Progenitor cell of endocrine pancreas (in vitro differentiated cells): Measurements from ENCODE around the gene SPAM1. TPM values are rescaled to one million over a fixed set of nuclear protein-coding genes. Genes with fewer than 3 reads are reported as not detected.

Experiments used
- DNase-seq: peaks from one replicate; pipeline ENCODE4 v3.0.0; 2021; ENCODE audit warnings: low spot score; ENCODE audit not compliant: unreplicated experiment
- H3K27ac Mint-ChIP-seq: 2 replicates; pipeline ENCODE4 v1.8.0; 2021; ENCODE audit warnings: mild to moderate bottlenecking, moderate library complexity, mixed read lengths
- H3K27me3 Mint-ChIP-seq: 2 replicates; pipeline ENCODE4 v1.8.0; 2021; ENCODE audit warnings: mixed read lengths
- H3K36me3 Mint-ChIP-seq: 2 replicates; pipeline ENCODE4 v1.8.0; 2022; ENCODE audit warnings: mixed read lengths; ENCODE audit not compliant: insufficient read depth
- H3K4me1 Mint-ChIP-seq: 2 replicates; pipeline ENCODE4 v1.8.0; 2021; ENCODE audit warnings: low read depth, mixed read lengths
- H3K4me3 Mint-ChIP-seq: 2 replicates; pipeline ENCODE4 v1.8.0; 2021; ENCODE audit warnings: low read depth, mild to moderate bottlenecking, moderate library complexity, mixed read lengths
- H3K9me3 Mint-ChIP-seq: 2 replicates; pipeline ENCODE4 v1.8.0; 2021; ENCODE audit warnings: low read depth, mixed read lengths
- CTCF ChIP-seq: fragments of 200-600 bp; sonication (generic); IDR thresholded peaks from one replicate; pipeline ENCODE4 v1.5.0; 2021; ENCODE audit warnings: antibody characterized with exemption, mild to moderate bottlenecking; ENCODE audit not compliant: unreplicated experiment
- total RNA-seq: library from RNA; stranded (reverse); gene quantifications from 2 replicates; pipeline ENCODE4 v1.2.1, GENCODE V29; 2021

SPAM1 gene
- total RNA-seq, 1 donor from 2014 or later: not detected

- Mint-ChIP-seq H3K27me3 (no peaks in the 10 kb centered on the region), H3K4me1 (peaks cover 3% of the 10 kb centered on the region), H3K4me3 (no peak overlapping the region), H3K27ac (no peak overlapping the region), H3K36me3 (no peaks in the 10 kb centered on the region), H3K9me3 (peaks cover 3% of the 10 kb centered on the region)
- no peak for DNase-seq
- TF ChIP-seq CTCF: no peak
Observed at GRCh38 chr7:123918309-123918708, 6.7 kb upstream of the SPAM1 start.

- TF ChIP-seq CTCF: no peak
- DNase-seq: no peak
- peaks cover under 1% of the 10 kb centered on the region for H3K9me3 Mint-ChIP-seq
- H3K4me1 Mint-ChIP-seq: peaks cover 17% of the 10 kb centered on the region
- H3K4me3 Mint-ChIP-seq: no peak overlapping the region
- no peaks in the 10 kb centered on the region for H3K36me3 Mint-ChIP-seq
- H3K27me3 Mint-ChIP-seq: no peaks in the 10 kb centered on the region
- H3K27ac Mint-ChIP-seq: no peak overlapping the region
Observed at GRCh38 chr7:123923599-123923998, 1.4 kb upstream of the SPAM1 start.

GRCh38 chr7:123929107-123929506 lies 4.1 kb downstream of the SPAM1 start:
- Mint-ChIP-seq H3K9me3 (peaks cover 4% of the 10 kb centered on the region), H3K27me3 (no peaks in the 10 kb centered on the region), H3K4me1 (peaks cover 23% of the 10 kb centered on the region), H3K36me3 (no peaks in the 10 kb centered on the region), H3K27ac (no peak overlapping the region), H3K4me3 (no peak overlapping the region)
- DNase-seq: no peak
- TF ChIP-seq CTCF: no peak

- Mint-ChIP-seq H3K27ac (no peak overlapping the region), H3K4me1 (peaks cover 22% of the 10 kb centered on the region), H3K4me3 (no peak overlapping the region), H3K27me3 (no peaks in the 10 kb centered on the region), H3K36me3 (no peaks in the 10 kb centered on the region), H3K9me3 (peaks cover 9% of the 10 kb centered on the region)
- TF ChIP-seq CTCF: no peak
- DNase-seq: no peak
Observed at GRCh38 chr7:123929655-123930054, 4.6 kb downstream of the SPAM1 start.

GRCh38 chr7:123935436-123936381 lies 10.7 kb downstream of the SPAM1 start:
- H3K9me3 Mint-ChIP-seq: peaks cover 23% of the 10 kb centered on the region
- no peaks in the 10 kb centered on the region for H3K27me3 Mint-ChIP-seq
- no peak overlapping the region for H3K27ac Mint-ChIP-seq
- H3K36me3 Mint-ChIP-seq: peaks cover 2% of the 10 kb centered on the region
- H3K4me1 Mint-ChIP-seq: no peaks in the 10 kb centered on the region
- no peak for TF ChIP-seq CTCF
- DNase-seq: no peak
- no peak overlapping the region for H3K4me3 Mint-ChIP-seq
